Fibroblast of lung (primary cell): ENCODE data around the gene OR7D2. TPM values are rescaled to one million over a fixed set of nuclear protein-coding genes. Genes with fewer than 3 reads are reported as not detected.

Experiments used
- DNase-seq, 2 donors: peaks; one replicate each; pipeline versions ENCODE4 v3.0.0 to v3.0.0-alpha.2; 2010; ENCODE audit warnings: low read depth in 2 of 2
- H2AFZ ChIP-seq: 2 replicates; pipeline ENCODE4 v1.5.1; 2012; ENCODE audit warnings: low read length, control low read depth, inconsistent platforms
- H3K27ac ChIP-seq: 2 replicates; pipeline ENCODE4 v1.5.1; 2011; ENCODE audit warnings: low read length, control low read depth; ENCODE audit not compliant: insufficient read depth
- H3K27me3 ChIP-seq: 2 replicates; pipeline ENCODE4 v1.5.1; 2011; ENCODE audit warnings: mild to moderate bottlenecking, low read length; ENCODE audit not compliant: control insufficient read depth, insufficient read depth
- H3K36me3 ChIP-seq: 2 replicates; pipeline ENCODE4 v1.5.1; 2011; ENCODE audit warnings: low read length; ENCODE audit not compliant: control insufficient read depth, insufficient read depth
- H3K4me1 ChIP-seq: 2 replicates; pipeline ENCODE4 v1.5.1; 2011; ENCODE audit warnings: low read length; ENCODE audit not compliant: control insufficient read depth, insufficient read depth; ENCODE audit errors: extremely low read depth
- H3K4me2 ChIP-seq: 2 replicates; pipeline ENCODE4 v1.5.1; 2011; ENCODE audit warnings: low read length, control low read depth; ENCODE audit not compliant: insufficient read depth; ENCODE audit errors: extremely low read depth
- H3K4me3 ChIP-seq, 4 experiments: fragments of 200-600 bp in 1 of 4; sonication (generic) in 1 of 4; replicated peaks in 1 of 4; 2 replicates each; pipeline ENCODE4 v1.5.1; 2011 to 2016; ENCODE audit warnings: low read length in 4 of 4, low read depth in 3 of 4, mild to moderate bottlenecking in 3 of 4, control low read depth in 2 of 4, inconsistent platforms in 1 of 4, mixed read lengths in 1 of 4; ENCODE audit not compliant: insufficient read depth in 1 of 4; ENCODE audit errors: control extremely low read depth in 1 of 4
- H3K79me2 ChIP-seq: 2 replicates; pipeline ENCODE4 v1.5.1; 2012; ENCODE audit warnings: mild to moderate bottlenecking, low read length, inconsistent platforms; ENCODE audit not compliant: control insufficient read depth, insufficient read depth
- H3K9ac ChIP-seq: 2 replicates; pipeline ENCODE4 v1.5.1; 2011; ENCODE audit warnings: mild to moderate bottlenecking, low read length, control low read depth; ENCODE audit not compliant: insufficient read depth
- H3K9me3 ChIP-seq: 2 replicates; pipeline ENCODE4 v1.5.1; 2012; ENCODE audit warnings: low read depth, low read length; ENCODE audit not compliant: control insufficient read depth, insufficient read depth
- H4K20me1 ChIP-seq: 2 replicates; pipeline ENCODE4 v1.5.1; 2011; ENCODE audit warnings: low read length; ENCODE audit not compliant: control insufficient read depth, insufficient read depth; ENCODE audit errors: extremely low read depth
- EZH2 ChIP-seq: IDR thresholded peaks from 2 replicates; pipeline ENCODE4 v1.5.1; 2012; ENCODE audit warnings: low read length, control low read depth, mild to moderate bottlenecking; ENCODE audit errors: missing control alignments
- polyA plus RNA-seq, 2 donors: library from polyadenylated mRNA; depleted of rRNA in 1 of 2; stranded (reverse) in 1 of 2; unstranded in 1 of 2; fragments of >200 nt; gene quantifications; 2 replicates each; pipeline ENCODE4 v1.2.1, GENCODE V29; 2011 to 2012; ENCODE audit warnings: missing spikeins in 1 of 2
- total RNA-seq: library from RNA; depleted of rRNA; stranded (reverse); fragments of >200 nt; gene quantifications from 2 replicates; pipeline ENCODE4 v1.2.1, GENCODE V29; 2014
- TF ChIP-seq, protein P1 (sequence below), 2 donors: IDR thresholded peaks in 1 of 2; conservative IDR thresholded peaks in 1 of 2; 1 replicate in 1 of 2; 2 replicates in 1 of 2; pipeline ENCODE4 v1.5.1; 2011 to 2012; ENCODE audit warnings: low read length in 2 of 2, control low read depth in 1 of 2, inconsistent platforms in 1 of 2, low read depth in 1 of 2, mild to moderate bottlenecking in 1 of 2

OR7D2 gene
- total and polyA plus RNA-seq, 2 donors (not counting 1 experiment from before 2014, with no cell fraction given), result 0.17 TPM; not detected in 1

GRCh38 chr19:9139609-9140158, 39.1 kb upstream of the OR7D2 start:
- DNase-seq, result peak in 1 of 2 donors; percentile 1
- H3K79me2 ChIP-seq, result peaks cover 38% of the 10 kb centered on the region
- H2AFZ ChIP-seq, result peak overlapping the region; percentile 100
- peak overlapping the region; percentile 84 to 97 (median 90) for H3K4me3 ChIP-seq
- H3K36me3 ChIP-seq, result no peaks in the 10 kb centered on the region
- peak overlapping the region; percentile 20 for H3K9ac ChIP-seq
- TF ChIP-seq EZH2, result no peak
- TF ChIP-seq, protein P1, sequence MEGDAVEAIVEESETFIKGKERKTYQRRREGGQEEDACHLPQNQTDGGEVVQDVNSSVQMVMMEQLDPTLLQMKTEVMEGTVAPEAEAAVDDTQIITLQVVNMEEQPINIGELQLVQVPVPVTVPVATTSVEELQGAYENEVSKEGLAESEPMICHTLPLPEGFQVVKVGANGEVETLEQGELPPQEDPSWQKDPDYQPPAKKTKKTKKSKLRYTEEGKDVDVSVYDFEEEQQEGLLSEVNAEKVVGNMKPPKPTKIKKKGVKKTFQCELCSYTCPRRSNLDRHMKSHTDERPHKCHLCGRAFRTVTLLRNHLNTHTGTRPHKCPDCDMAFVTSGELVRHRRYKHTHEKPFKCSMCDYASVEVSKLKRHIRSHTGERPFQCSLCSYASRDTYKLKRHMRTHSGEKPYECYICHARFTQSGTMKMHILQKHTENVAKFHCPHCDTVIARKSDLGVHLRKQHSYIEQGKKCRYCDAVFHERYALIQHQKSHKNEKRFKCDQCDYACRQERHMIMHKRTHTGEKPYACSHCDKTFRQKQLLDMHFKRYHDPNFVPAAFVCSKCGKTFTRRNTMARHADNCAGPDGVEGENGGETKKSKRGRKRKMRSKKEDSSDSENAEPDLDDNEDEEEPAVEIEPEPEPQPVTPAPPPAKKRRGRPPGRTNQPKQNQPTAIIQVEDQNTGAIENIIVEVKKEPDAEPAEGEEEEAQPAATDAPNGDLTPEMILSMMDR (conservative IDR thresholded peaks at IDR 0.05 in 1 of 2, IDR thresholded peaks at IDR 0.05 in 1 of 2; ENCODE audit: low read depth in 1 of 2, low read length in 2 of 2), result no peak
- H4K20me1 ChIP-seq, result no peaks in the 10 kb centered on the region
- peak overlapping the region; percentile 90 for H3K4me2 ChIP-seq
- H3K27ac ChIP-seq, result peak overlapping the region; percentile 95
- H3K4me1 ChIP-seq, result no peaks in the 10 kb centered on the region
- H3K27me3 ChIP-seq, result no peaks in the 10 kb centered on the region
- no peaks in the 10 kb centered on the region for H3K9me3 ChIP-seq

GRCh38 chr19:9140159-9140874, 38.5 kb upstream of the OR7D2 start, which contains the start of gene ZNF317:
TSS of gene ZNF317 (plus strand) at chr19:9140397. CDS start at chr19:9156017, 15,620 bp downstream.
- Histone ChIP-seq H3K27ac (peak within 1 kb of the TSS; percentile 95), H4K20me1 (no peaks in the 10 kb centered on the region), H3K79me2 (peaks cover 44% of the 10 kb centered on the region), H3K9me3 (no peaks in the 10 kb centered on the region), H2AFZ (peak within 1 kb of the TSS; percentile 100), H3K4me1 (no peaks in the 10 kb centered on the region), H3K9ac (peak within 1 kb of the TSS; percentile 91), H3K36me3 (no peaks in the 10 kb centered on the region), H3K27me3 (no peaks in the 10 kb centered on the region), H3K4me3 (peak within 1 kb of the TSS; percentile 84 to 97 (median 90)), H3K4me2 (peak within 1 kb of the TSS; percentile 90)
- TF ChIP-seq, protein P1 (conservative IDR thresholded peaks at IDR 0.05 in 1 of 2, IDR thresholded peaks at IDR 0.05 in 1 of 2; ENCODE audit: low read depth in 1 of 2, low read length in 2 of 2), result no peak
- no peak for TF ChIP-seq EZH2
- DNase-seq, result peak; percentile 84 to 92

DNA sequence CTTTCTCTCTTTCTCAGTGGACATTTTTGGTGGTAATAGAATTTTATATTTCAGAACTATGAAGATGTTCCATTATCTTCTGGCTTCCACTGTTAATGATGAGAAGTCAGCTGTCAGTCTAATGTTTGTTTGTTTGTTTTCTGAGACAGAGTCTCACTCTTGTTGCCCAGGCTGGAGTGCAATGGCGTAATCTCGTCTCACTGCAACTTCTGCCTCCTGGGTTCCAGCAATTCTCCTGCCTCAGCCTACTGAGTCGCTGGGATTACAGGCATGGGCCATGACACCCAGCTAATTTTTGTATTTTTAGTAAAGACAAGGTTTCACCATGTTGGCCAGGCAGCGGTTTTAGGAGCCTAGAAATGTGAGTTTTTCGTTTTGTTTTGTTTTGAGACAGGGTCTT, 33.9 kb upstream of the OR7D2 start:
- Histone ChIP-seq H3K4me1 (no peaks in the 10 kb centered on the region), H3K4me3 (no peak overlapping the region), H2AFZ (no peak overlapping the region), H3K79me2 (peaks cover 82% of the 10 kb centered on the region), H3K4me2 (no peak overlapping the region), H3K9me3 (no peaks in the 10 kb centered on the region), H3K27ac (no peak overlapping the region), H3K27me3 (no peaks in the 10 kb centered on the region), H3K9ac (no peak overlapping the region), H3K36me3 (peaks cover 2% of the 10 kb centered on the region), H4K20me1 (no peaks in the 10 kb centered on the region)
- TF ChIP-seq EZH2, result no peak
- TF ChIP-seq, protein P1 (conservative IDR thresholded peaks at IDR 0.05 in 1 of 2, IDR thresholded peaks at IDR 0.05 in 1 of 2; ENCODE audit: low read depth in 1 of 2, low read length in 2 of 2), result no peak
- DNase-seq, result peak in 1 of 2 donors; percentile 11
